Hippocampal formation (tissue), 2 donors: Measurements from ENCODE around the gene CHD1L.
"Not testable (repeated sequence)": the region's sequence is repeated elsewhere in the genome, so short reads cannot be mapped to it uniquely, and the experiment has no call there.

Source experiments
- DNase-seq, 2 donors: peaks; one replicate each; lab custom pipeline; 2025; lab: John Stamatoyannopoulos, UW

The CHD1L gene

DNA sequence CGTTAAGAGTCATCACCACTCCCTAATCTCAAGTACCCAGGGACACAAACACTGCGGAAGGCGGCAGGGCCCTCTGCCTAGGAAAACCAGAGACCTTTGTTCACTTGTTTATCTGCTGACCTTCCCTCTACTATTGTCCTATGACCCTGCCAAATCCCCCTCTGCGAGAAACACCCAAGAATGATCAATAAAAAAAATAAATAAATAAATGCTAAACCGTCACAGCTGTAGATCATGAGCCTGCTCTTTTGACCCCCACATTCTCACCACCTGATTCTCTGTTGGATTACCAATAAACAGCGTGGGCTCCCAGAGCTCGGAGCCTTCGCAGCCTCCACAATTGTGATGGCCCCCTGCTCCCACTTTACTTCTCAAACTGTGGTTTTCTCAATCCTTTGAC is 8.6 kb upstream of the CHD1L start:
- DNase-seq, result not testable (repeated sequence)

DNA sequence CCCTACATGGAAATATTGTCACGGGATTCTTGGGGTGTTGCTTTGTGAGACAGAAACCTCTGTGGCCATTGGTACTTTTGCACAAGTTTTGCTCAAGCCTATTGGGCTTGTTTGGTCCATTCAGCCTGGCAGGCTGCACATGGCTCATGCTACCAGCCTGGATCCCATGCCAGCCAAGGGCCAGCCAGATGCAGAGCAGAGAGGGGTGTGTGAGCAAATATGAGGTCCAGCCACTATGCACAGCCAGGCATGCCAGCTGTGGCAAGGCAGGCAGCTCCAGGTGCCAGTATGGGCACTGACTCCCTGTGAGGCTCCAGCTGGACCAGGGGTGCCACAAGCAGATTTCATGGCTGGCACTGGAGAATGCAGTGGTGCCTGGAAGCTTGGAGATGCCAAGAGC is 6.7 kb upstream of the CHD1L start:
- no peak for DNase-seq

DNA sequence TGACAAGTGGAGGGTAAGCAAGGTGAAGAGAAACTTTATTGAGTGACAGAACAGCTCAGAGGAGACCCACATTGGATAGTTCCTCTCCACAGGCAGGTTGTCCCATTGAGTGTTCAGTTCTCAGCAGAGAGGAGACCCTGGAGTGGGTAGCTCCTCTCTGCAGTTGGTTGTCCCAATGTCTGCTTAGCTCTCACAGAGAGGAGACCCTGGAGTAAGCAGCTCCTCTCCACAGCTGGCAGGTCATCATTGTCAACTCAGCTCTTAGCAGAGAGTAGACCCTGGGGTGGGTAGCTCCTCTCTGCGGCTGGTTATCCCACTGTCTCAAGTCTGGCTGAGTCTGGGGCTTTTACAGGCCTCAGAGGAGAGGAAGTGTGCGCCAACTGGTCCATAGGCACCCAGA is 6.0 kb upstream of the CHD1L start:
- no peak for DNase-seq

DNA sequence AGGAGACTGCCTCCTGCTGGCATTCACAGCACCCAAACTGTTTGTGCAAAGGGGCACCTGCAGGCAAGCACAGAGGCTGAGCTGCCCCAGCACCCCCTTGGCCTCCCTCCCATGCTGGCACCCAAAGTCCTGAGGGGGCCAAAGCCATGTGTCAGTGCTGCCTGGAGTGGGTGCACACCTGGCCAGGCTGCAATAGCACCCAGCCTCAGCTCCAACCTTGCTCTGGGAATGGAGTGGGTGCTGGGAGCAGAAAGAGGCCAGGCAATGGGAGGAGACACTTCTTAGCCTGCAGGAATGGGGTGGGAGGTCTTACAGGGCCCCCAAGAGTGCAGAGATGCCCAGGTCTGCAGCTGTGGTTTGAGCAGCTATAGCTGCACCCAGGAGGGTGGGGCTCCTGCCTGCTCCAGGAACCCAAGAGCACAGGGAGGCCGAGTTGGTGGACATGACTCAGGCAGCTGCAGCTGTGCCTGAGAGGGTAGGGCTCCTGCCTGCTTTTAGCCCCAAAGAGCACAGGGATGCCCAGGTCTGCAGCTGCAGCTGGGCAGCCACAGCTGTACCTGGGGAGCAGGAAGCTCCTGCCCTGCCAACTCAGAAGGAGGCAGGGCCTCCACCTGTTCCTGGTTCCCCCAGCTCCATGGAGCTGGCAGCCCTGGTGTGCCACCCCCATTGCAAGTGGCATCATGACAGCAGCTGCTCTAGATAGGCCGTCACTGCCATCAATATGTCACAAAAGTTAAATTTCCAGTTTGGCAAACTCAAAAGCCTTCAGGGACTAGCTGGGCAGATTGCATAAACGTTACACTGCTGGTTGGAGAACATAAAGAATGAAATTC is 5.3 kb upstream of the CHD1L start:
- DNase-seq, result no peak

DNA sequence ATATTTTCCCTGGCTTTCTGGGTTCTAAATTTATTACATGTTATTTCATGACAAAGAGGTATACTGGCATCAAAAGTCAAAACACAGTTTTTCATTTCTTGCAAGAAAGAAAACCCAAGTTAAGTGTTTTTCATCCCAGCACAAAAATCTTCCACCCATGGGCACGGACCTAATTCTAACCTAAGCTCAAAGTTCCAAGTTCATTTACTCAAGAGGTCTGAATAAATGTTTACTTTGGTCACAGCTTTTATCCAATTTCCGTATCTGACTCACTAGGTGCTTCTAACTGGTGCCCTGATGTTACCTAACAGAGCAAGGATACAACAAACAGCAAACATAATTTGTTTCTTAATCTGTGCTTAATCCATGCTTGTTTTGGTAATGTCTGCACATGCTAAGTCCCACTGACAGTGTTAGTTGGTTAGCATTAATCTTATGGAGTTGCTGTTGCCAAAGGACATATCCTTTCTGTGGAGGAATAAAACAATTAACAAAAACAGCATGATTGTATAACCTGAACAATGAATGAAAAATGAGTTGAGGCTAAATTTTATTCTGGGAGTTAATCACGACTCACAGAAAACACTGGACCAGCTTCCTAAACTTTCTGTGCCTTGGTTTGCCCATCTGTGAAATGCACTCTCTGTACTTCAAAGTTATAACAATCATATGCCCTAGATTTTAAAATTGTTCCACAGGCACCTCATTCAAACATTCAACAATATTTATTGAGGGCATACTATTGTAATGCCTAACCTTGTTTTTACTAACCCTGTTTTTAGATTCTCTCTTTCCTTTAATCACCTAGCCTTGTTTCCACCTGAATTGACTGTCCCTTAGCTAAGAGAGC is 4.2 kb upstream of the CHD1L start:
- no peak for DNase-seq

DNA sequence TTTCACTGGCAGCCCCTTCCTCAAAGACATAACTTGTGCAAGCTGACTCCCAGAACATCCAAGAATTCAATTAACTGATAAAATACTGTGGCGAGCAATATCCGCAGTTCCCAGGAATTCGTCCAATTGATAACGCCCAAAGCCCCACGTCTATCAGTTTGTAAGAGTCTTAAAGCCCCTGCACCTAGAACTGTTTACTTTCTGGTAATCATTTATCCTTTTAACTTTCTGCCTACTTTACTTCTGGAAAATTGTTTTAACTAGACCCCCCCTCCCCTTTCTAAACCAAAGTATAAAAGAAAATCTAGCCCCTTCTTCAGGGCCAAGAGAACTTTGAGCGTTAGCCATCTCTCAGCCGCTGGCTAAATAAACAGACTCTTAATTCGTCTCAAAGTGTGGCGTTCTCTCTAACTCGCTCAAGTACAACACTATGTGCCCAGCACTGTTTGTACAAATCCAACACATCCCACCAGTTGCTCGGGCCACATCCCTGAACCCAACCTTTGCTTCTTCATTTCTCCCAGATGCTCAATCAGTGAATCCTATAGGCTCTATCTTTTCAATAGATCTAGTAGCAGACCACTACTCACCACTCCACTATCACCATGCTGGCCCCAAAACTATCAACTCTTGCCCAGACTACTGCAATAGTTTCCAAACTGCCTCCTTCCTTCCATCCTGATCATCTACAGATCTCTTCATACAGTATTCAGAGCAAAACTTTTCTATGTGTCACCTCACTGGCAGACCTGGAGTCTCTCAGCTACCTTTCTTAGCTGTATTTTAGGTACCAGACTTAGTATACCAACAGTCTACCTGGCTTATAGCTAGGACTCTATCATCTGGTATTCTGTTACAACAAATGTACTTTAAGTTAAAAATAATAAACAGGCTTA is 3.3 kb upstream of the CHD1L start:
- no peak for DNase-seq

DNA sequence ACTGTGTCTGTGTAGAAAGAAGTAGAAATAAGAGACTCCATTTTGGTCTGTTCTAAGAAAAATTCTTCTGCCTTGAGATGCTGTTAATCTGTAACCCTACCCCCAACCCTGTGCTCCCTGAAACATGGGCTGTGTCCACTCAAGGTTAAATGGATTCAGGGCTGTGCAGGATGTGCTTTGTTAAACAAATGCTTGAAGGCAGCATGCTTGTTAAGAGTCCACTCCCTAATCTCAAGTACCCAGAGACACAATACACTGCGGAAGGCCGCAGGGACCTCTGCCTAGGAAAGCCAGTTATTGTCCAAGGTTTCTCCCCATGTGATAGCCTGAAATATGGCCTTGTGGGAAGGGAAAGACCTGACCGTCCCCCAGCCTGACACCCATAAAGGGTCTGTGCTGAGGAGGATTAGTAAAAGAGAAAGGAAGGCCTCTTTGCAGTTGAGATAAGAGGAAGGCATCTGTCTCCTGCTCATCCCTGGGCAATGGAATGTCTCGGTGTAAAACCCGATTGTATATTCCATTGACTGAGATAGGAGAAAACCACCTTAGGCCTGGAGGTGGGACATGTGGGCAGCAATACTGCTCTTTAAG is 2.3 kb upstream of the CHD1L start:
- DNase-seq, result not testable (repeated sequence)

DNA sequence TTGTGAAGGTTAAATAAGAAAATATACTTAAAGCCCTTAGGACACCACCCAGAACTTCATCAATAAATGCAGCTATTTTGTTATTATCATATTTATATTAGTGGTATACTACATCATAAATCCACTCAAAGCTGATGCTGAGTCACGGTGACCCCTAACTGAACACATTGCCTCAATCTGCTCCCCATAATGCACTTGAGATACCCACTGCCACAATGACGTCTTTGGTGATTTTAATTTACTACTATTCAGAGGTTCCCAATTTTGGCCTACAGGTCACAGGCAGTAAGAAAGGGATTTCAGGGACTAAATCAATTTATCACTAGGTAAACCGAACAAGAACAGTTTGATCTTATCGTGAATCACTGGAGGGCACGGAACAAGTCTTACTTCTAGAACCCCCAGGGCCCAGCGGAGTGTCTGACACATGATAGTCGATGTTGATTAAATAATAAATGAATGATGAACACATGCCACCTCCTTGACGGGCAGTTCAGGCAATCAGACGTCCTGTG is 493 bp upstream of the CHD1L start:
- DNase-seq, result no peak

DNA sequence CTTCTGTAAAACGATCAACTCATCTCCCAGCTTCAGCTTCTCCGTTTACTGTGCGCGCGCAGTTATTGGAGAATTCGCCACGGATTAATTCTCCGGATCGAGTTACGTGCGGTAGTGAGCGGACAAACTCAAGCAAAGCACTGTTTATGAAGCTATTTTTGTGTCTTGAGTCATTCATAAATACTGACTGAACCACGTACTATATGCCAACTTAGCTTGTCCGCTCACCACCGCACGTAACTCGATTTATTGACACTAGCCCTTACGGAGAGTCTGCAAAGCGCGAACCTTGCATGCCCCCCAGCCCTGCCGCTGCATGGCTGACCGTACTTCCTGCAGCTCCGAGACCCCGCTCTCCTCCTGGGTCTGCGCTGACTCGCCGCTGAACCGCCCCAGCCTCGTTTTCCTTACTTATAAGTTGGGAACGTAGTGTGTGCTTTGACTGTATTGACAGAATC is 773 bp downstream of the CHD1L start:
- peak in 1 of 2 donors; percentile 51 for DNase-seq

DNA sequence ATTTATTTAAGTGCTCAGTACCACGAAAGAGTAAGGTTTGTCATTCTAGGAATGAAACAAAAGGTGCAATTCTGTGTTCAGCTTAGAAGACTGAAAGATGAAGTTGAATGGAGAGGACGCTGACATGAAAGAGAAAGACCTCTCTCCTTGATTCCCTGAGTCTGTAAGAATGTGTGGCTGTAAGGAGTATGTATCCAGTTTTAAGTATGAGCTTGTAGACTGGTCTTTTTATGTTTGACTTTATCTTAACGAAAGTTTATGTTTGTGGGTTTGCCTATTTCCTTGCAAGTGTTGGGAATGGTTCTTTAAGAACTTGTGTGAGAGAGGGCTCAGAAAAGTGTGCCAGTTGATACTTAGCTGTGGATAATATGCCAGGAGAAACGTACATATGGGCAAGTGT is 1.4 kb downstream of the CHD1L start:
- DNase-seq, result no peak

DNA sequence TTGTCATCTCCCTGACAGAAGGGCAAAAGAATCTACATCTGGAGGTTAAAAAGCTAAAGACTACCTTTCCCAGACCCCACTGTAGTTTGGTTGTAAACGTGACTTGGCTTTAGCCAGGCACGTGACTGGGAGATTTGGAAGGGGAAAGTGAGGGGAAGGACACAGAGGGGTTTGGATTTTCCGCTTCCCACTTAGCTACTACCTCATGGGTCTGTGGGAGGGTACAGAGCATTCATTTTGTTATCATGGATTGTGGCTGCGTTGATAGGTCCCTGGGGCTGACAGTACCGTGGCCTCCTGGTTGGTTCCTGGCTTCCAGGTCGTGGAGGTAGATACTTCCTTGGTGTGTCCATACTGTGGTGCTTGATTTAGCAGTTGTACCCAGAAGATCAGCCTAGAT is 2.6 kb downstream of the CHD1L start:
- no peak for DNase-seq

DNA sequence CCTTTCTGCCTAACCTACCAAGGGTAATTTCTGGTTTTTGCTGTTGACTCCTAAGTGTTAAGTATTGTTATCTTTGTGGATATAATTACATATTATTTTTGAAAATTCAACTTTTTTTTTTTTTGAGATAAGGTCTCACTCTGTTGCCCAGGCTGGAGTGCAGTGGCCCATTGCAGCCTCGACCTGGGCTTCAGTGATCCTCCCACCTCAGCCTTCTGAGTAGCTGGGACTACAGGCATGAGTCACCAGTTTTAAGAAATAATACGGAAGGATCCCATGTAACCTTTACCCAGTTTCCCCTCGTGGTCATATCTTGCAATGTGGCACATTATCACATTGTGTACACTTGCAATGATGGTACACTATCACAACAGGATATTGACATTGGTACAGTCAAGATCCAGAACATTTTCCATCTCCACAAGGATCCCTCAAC is 3.1 kb downstream of the CHD1L start:
- no peak for DNase-seq

DNA sequence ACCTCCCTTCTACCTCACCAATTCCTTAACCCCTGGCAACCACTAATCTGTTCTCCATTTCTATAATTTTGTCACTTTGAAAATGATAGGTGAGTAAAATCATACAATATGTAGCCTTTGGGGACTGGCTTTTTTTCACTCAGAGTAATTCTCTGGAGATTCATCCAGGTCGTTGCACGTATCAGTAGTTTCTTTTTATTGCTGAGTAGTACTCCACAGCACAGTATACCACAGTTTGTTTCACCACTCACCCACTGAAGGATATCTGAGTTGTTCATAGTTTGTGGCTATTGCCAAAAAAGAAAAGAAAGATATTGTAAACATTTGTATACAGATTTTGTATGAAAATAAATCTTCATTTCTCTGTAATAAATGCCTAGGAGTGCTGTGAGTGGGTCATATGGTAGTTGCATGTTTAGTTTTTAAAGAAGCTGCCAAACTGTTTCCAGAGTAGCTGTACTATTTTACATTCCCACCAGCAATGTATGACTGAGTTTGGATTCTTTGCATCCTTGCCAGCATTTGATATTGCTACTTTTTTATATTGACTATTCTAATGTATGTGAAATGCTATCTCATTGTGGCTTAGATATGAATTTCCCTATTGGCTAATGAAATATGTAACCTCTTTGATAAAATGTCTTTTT is 3.7 kb downstream of the CHD1L start:
- no peak for DNase-seq

DNA sequence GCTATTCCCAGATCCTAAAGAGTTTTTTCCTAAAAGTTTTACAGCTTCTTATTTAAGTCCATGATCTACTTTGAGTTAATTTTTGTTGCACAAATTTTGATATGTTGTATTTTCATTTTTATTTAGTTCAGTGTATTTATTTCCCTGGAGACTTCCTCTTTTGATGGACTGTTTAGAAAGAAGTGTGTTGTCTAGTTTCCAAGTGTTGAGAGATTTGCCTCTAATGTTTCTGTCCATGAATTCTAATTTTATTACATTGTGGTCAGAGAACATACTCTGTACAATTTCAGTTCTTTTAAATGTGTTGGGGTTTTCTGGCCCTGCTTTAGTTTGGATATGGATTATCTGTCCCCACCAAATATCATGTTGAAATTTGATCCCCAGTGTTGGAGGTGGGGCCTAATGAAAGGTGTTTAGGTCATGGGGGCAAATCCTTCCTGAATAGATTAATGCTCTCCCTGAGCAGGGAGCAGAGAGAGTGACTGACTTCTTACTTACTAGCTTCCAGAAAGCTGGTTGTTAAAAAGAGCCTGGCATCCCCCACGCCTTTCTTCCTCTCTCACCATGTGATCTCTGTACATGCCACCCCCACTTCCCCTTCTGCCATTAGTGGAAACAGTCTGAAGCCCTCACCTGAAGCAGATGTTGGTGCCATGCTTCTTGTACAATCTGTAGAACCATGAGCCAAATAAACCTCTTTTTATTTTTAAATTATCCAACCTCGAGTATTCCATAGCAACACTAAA is 4.6 kb downstream of the CHD1L start:
- no peak for DNase-seq

DNA sequence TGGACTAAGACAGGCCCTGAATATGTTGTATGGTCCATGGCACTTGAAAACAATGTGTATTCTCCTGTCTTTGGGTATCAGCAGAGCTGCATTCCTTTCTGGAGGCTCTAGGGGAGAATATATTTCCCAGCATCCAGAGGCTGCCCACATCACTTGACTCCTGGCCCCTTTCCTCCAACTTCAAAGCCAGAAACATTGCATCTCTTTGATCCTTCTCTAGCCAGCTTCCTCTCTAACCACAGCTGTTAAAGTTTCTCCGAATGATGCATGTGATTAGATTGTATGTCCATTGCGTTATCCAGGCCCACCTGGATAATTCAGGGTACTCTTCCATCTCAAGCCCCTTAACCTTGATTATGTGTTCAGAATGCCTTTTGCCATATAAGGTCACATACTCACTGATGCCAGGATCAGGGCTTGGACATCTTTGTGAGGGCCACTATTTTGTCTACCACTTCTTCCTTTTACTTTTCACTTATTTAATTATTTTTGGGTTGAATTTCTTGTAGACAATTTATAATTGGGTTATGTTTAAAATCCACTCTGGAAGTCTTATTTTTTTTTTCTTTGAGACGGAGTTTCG is 5.3 kb downstream of the CHD1L start:
- DNase-seq, result no peak

DNA sequence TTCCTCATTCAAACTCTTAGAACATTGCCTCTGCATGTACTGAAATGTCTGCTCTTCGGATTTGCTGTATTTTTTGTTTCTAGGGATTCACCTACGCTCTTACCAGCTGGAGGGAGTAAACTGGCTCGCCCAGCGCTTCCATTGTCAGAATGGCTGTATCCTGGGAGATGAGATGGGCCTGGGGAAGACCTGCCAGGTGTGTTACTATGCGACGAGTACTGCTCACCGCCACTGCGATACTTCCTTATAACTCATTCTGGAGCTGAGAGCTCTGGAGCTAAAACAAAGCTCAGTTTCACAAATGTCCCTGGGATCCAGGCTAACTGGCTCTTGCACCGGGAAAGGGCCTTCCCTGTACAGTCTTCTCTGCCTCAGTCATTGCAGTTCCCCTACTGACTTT is 10.1 kb downstream of the CHD1L start:
- no peak for DNase-seq

DNA sequence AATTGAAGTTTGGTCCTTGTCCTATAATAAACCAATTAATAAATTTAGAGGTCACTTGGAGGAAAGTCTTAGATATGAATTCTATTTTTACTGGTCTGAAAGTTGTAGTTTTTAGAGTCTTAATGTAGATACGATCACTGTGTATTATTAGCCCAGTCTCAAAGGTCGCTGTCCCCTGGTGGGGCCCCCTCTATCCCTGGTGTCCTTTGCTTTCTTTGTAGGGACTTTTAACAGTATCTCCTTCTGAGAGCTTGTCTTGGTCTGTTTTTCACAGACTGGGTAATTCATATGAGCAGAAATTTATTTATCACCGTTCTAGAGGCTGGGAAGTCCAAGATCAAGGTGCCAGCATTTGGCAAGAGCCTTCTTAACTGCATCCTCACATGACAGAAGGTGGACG is 18.5 kb downstream of the CHD1L start:
- DNase-seq, result no peak

DNA sequence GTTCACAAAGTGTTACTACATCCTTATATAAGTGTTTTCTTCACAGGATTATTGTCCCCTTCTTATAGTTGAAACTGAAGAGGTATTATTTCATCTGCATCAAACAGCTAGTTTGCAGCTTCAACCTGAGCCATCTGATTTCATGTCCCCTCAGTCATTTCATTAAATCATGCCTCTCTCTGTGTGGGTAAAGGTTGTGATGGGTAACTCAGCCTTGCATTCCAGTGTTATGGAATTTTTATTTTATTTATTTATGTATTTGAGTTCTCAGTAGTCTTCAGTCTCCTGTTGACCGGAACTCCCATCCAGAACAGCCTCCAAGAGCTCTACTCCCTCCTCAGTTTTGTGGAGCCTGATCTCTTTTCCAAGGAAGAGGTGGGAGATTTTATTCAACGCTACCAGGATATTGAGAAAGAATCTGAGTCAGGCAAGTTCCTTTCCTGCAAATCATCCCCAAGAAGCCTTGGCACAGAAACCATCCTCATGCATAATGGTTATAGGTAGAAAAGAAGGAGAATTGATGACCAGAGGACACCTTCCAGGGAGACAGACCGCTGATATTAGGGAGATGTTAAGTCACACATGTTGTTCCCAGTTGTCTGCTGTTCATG is 21.8 kb downstream of the CHD1L start:
- DNase-seq, result no peak

DNA sequence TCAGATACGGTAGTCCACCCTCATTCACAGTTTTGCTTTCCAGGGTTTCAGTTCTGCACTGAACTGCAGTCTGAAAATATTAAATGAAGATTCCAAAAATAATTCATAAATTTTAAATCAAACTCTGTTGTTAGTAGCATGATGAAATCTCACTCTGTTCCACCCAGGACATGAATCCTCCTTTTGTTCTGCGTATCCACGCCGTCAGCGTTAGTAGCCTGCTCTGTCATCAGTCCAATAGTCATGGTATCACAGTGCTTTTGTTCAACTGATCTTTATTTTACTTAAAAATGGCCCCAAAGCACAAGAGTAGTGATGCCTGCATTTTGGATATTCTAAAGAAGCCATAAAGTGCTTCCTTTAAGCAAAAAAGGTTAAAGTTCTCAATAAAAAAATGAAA is 23.9 kb downstream of the CHD1L start:
- peak in 1 of 2 donors; percentile 46 for DNase-seq
